ENCODE measurements around the gene IFNAR2. TPM values are rescaled to one million over a fixed set of nuclear protein-coding genes. Genes with fewer than 3 reads are reported as not detected.

IFNAR2 gene
- total RNA-seq, 1 donor from 2014 or later = 21.3 TPM

DNA sequence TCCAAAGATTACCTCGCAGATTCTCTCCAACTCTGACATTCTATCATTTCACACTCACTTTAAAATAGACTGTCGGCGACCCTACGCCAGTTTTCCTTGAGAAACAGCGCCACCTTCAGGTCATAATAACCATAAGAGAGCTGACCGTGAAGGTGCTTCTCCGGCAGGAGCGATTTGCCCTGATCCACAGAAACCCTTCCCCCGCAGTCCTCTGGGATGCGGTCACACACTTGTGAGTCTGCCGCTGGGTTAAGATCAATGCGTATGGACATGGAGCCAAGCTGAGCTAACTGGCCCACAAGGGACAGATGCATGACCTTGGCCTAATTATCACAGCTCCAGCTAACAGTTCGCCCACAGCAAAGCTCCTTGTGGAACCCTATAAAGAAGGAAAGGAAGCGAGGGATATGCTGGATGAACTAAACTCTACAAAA is 32.8 kb upstream of the IFNAR2 start:
- no peak overlapping the region for H3K27ac Mint-ChIP-seq (ENCODE audit: unreplicated experiment)
- H3K27me3 Mint-ChIP-seq (ENCODE audit: unreplicated experiment) = no peaks in the 10 kb centered on the region
- H3K4me1 Mint-ChIP-seq (ENCODE audit: unreplicated experiment) = no peaks in the 10 kb centered on the region
- H3K36me3 Mint-ChIP-seq (ENCODE audit: low read depth, unreplicated experiment) = no peaks in the 10 kb centered on the region
- H3K9me3 Mint-ChIP-seq (ENCODE audit: unreplicated experiment) = no peaks in the 10 kb centered on the region
- TF ChIP-seq, protein P1, sequence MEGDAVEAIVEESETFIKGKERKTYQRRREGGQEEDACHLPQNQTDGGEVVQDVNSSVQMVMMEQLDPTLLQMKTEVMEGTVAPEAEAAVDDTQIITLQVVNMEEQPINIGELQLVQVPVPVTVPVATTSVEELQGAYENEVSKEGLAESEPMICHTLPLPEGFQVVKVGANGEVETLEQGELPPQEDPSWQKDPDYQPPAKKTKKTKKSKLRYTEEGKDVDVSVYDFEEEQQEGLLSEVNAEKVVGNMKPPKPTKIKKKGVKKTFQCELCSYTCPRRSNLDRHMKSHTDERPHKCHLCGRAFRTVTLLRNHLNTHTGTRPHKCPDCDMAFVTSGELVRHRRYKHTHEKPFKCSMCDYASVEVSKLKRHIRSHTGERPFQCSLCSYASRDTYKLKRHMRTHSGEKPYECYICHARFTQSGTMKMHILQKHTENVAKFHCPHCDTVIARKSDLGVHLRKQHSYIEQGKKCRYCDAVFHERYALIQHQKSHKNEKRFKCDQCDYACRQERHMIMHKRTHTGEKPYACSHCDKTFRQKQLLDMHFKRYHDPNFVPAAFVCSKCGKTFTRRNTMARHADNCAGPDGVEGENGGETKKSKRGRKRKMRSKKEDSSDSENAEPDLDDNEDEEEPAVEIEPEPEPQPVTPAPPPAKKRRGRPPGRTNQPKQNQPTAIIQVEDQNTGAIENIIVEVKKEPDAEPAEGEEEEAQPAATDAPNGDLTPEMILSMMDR (IDR thresholded peaks at IDR 0.05; ENCODE audit: unreplicated experiment) = peak; percentile 97
- H3K4me3 Mint-ChIP-seq (ENCODE audit: unreplicated experiment) = no peak overlapping the region
- DNase-seq (ENCODE audit: low spot score) = peak; percentile 67

DNA sequence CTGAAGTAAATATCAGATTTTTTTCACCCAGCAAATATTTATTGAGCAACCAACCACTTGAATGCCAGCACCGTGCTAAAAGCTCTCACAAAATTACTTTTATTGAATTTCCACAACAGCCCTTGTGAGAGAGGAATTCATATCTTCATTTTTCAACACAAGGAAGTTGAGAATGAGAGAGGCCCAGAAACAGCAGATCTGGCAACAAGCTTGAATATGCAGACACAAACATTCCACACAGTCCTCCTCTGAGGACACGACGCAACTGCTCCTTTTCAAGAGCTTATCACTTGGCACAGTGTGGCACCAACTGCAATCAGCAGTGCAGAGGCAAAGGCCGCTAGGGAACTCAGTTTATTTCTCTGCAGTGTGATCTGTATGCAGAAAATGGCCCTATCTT is 32.2 kb upstream of the IFNAR2 start:
- Mint-ChIP-seq H3K4me3 (ENCODE audit: unreplicated experiment) (no peak overlapping the region), H3K27me3 (ENCODE audit: unreplicated experiment) (no peaks in the 10 kb centered on the region), H3K27ac (ENCODE audit: unreplicated experiment) (no peak overlapping the region), H3K36me3 (ENCODE audit: low read depth, unreplicated experiment) (no peaks in the 10 kb centered on the region), H3K4me1 (ENCODE audit: unreplicated experiment) (no peaks in the 10 kb centered on the region), H3K9me3 (ENCODE audit: unreplicated experiment) (no peaks in the 10 kb centered on the region)
- TF ChIP-seq, protein P1 (IDR thresholded peaks at IDR 0.05; ENCODE audit: unreplicated experiment) = no peak
- no peak for DNase-seq (ENCODE audit: low spot score)

DNA sequence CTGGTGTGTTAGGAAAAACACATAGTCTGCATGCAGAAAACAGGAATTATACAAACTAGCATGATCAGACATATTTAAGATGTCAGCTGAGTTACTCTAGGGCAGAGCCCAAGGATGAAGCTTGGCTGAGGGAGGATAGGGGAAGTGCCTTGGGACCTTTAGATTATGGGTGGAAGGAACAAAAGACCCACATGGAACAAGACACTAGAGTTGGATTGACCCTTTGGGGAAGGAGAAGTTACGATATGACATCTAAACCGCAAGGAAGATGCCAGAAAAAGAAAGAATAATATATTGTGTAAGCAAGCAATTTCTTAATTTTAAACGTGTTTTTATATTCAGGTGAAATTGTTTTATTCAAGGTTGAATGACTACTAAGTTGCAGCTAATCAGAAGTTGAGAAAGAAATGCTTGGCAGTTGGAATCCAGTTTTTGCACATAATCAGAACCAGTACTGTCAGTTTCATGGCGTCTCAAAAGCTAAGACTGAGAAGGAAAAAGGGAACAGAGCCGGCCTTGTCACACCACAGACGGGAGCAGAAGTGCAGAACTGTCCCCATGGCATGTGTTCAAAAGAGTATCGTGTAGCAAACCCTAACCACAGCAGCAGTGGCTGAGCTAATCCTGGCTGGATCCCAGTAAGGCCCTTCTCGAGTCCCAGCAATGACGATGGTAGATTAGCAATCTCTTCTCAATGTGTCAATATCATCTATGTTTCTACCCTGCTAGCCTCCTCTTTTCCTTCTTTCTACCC is 31.2 kb upstream of the IFNAR2 start:
- H3K36me3 Mint-ChIP-seq (ENCODE audit: low read depth, unreplicated experiment) = no peaks in the 10 kb centered on the region
- no peak overlapping the region for H3K27ac Mint-ChIP-seq (ENCODE audit: unreplicated experiment)
- no peaks in the 10 kb centered on the region for H3K9me3 Mint-ChIP-seq (ENCODE audit: unreplicated experiment)
- H3K27me3 Mint-ChIP-seq (ENCODE audit: unreplicated experiment) = no peaks in the 10 kb centered on the region
- no peak for DNase-seq (ENCODE audit: low spot score)
- no peaks in the 10 kb centered on the region for H3K4me1 Mint-ChIP-seq (ENCODE audit: unreplicated experiment)
- no peak overlapping the region for H3K4me3 Mint-ChIP-seq (ENCODE audit: unreplicated experiment)
- TF ChIP-seq, protein P1 (IDR thresholded peaks at IDR 0.05; ENCODE audit: unreplicated experiment) = no peak

DNA sequence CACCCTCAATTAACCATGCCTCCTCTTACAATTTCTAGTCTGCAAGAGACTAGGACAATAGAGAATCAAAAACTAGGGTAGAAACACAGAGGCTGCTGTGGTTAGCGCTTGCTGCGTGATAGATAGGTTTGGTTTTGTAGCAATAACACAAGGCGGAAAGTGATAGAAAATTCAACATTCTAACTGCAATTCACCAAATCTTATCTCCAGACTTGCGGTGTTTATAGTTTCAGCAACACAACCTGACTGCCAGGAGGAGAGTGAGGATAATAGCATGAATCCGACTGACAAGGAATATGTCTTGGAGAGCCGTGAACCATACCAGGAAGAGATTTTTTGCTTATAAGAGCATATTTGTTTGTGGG is 30.7 kb upstream of the IFNAR2 start:
- H3K4me3 Mint-ChIP-seq (ENCODE audit: unreplicated experiment) = no peak overlapping the region
- no peak for DNase-seq (ENCODE audit: low spot score)
- no peaks in the 10 kb centered on the region for H3K9me3 Mint-ChIP-seq (ENCODE audit: unreplicated experiment)
- TF ChIP-seq, protein P1 (IDR thresholded peaks at IDR 0.05; ENCODE audit: unreplicated experiment) = no peak
- H3K27me3 Mint-ChIP-seq (ENCODE audit: unreplicated experiment) = no peaks in the 10 kb centered on the region
- H3K4me1 Mint-ChIP-seq (ENCODE audit: unreplicated experiment) = no peaks in the 10 kb centered on the region
- H3K27ac Mint-ChIP-seq (ENCODE audit: unreplicated experiment) = no peak overlapping the region
- H3K36me3 Mint-ChIP-seq (ENCODE audit: low read depth, unreplicated experiment) = no peaks in the 10 kb centered on the region

DNA sequence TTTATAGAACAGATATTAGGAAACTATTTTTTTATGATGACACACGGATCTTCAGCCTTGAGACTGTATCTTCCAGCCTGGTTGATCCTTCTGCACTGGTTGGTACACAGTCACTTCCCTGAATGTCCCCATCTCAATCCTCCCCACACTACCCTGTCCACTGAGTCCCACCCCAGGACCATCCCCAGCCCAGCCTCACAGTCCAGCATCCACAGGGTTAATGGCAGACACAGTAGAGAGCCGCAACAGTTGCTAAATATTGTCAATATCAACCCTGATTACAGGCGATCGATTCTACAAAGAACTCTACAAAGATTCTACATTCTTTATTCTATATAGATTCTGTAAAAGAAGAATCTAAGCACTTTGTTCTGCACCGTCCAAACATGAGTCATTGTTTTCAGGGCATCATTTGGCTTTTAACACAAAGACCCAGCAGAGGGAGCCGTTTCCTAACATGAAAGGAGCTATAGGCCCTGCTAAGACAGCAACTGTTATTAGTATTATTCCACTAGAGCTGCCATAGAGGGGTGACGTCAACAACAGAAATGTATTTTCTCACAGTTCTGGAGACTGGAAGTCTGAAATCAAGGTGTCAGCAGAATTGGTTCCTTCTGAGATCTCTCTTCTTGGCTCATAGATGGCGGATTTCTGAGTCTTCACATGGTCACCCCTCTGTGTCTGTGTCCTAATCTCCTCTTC is 30.1 kb upstream of the IFNAR2 start:
- no peaks in the 10 kb centered on the region for H3K4me1 Mint-ChIP-seq (ENCODE audit: unreplicated experiment)

More for the DNA sequence above, 30.1 kb upstream of the IFNAR2 start:
- Mint-ChIP-seq H3K27me3 (ENCODE audit: unreplicated experiment) (no peaks in the 10 kb centered on the region), H3K9me3 (ENCODE audit: unreplicated experiment) (no peaks in the 10 kb centered on the region), H3K4me3 (ENCODE audit: unreplicated experiment) (no peak overlapping the region), H3K27ac (ENCODE audit: unreplicated experiment) (no peak overlapping the region), H3K36me3 (ENCODE audit: low read depth, unreplicated experiment) (no peaks in the 10 kb centered on the region)
- DNase-seq (ENCODE audit: low spot score) = peak; percentile 78
- TF ChIP-seq, protein P1 (IDR thresholded peaks at IDR 0.05; ENCODE audit: unreplicated experiment) = peak; percentile 48
